ENCODE measurements around the gene MYO6.

DNA sequence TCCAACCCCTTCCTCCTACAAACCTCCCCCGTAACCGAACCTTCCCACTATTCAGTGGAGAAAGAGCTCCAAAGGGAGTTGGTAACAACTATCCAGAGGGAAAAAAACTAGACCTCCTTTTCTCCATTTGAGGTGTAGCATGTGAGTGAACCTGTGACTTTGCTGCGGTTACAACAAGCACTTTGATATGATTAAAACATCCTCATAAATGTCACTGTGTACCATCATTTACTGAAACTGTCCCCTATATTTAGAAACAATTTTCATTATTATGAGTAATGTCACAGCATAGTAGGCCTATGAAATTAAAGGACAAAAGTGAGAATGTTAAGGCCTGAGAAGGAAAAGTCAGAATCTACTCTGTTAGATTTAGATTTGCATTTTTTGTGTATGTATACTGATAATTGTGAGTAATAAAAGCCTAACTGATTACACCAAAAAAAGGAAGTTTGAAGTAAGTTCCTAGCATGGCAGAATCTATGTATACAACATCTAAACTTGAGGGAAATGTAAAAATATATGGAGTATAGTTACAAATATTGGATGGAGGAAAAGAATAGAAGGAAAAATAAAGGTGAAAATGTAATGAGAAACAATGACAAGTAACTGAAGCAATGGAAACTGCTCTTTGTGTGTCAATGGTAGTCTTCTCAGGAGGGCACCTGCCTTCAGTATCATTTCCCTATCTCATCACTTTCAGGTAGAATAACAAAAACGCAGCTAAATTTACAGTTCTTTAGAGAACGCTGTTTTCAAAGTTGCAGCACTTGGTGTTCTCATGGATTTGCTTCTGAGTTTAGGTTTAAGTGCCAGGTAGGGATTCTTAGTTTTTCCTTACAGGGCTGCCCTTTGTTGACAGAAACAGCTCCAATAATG, 177.5 kb downstream of the MYO6 start:
- TF ChIP-seq, protein P1, sequence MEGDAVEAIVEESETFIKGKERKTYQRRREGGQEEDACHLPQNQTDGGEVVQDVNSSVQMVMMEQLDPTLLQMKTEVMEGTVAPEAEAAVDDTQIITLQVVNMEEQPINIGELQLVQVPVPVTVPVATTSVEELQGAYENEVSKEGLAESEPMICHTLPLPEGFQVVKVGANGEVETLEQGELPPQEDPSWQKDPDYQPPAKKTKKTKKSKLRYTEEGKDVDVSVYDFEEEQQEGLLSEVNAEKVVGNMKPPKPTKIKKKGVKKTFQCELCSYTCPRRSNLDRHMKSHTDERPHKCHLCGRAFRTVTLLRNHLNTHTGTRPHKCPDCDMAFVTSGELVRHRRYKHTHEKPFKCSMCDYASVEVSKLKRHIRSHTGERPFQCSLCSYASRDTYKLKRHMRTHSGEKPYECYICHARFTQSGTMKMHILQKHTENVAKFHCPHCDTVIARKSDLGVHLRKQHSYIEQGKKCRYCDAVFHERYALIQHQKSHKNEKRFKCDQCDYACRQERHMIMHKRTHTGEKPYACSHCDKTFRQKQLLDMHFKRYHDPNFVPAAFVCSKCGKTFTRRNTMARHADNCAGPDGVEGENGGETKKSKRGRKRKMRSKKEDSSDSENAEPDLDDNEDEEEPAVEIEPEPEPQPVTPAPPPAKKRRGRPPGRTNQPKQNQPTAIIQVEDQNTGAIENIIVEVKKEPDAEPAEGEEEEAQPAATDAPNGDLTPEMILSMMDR (conservative IDR thresholded peaks at IDR 0.05; ENCODE audit: low read depth, low read length) = no peak
- TF ChIP-seq POLR2A (IDR thresholded peaks at IDR 0.05; ENCODE audit: low read depth, low read length) (no peak), RFX5 (IDR thresholded peaks at IDR 0.05; ENCODE audit: low read depth, low read length) (no peak), RAD21 (IDR thresholded peaks at IDR 0.05; ENCODE audit: low read length) (no peak)

Measured in IMR-90 (cell line).